ENCODE measurements around the gene SPTBN1. TPM values are rescaled to one million over a fixed set of nuclear protein-coding genes. Genes with fewer than 3 reads are reported as not detected.

The SPTBN1 gene
- total RNA-seq, 2 experiments from 2014 or later: 103 to 107 TPM

DNA sequence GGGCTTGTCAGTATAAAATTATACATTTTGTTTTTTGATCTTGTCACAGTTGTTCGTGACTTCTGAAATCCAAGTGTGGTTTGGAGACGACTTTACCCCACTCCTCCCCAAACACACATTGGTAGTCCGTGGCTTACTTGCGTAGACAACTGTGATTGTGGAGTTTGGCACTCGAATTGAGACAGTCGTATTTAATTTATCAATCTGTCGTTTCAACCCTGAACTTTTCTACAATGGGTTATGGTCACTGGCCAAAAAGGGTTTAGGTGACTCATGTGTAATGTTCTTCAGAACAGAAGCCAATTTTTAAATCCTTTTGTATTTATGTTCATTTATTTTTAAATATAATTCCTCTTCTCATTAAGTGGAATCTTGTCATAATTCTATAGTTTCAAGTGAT, 129.9 kb downstream of the SPTBN1 start:
- Mint-ChIP-seq H3K36me3 (ENCODE audit: low read depth) (no peaks in the 10 kb centered on the region), H3K27me3 (ENCODE audit: low read depth) (no peaks in the 10 kb centered on the region), H3K4me3 (peak overlapping the region; percentile 66), H3K9me3 (no peaks in the 10 kb centered on the region), H3K27ac (peak overlapping the region; percentile 90), H3K4me1 (ENCODE audit: low read depth) (peaks cover 91% of the 10 kb centered on the region)
- CTCF ChIA-PET: interaction anchor here (1.1 to 2.0 kb wide), 4 partner anchors 11 to 119 kb away, joined by 3 to 14 read pairs (median 5); no protein-coding TSS in a partner anchor
- no peak for DNase-seq
- intact Hi-C loops (cut with micrococcal nuclease): no loop called here

- Mint-ChIP-seq H3K4me3 (peak overlapping the region; percentile 55), H3K27me3 (ENCODE audit: low read depth) (no peaks in the 10 kb centered on the region), H3K9me3 (no peaks in the 10 kb centered on the region), H3K36me3 (ENCODE audit: low read depth) (no peaks in the 10 kb centered on the region), H3K27ac (peak overlapping the region; percentile 90), H3K4me1 (ENCODE audit: low read depth) (peaks cover 91% of the 10 kb centered on the region)
- intact Hi-C loops (cut with micrococcal nuclease): no loop called here
- CTCF ChIA-PET: interaction anchor here (1.1 to 2.0 kb wide), 4 partner anchors 12 to 118 kb away, joined by 3 to 14 read pairs (median 5); no protein-coding TSS in a partner anchor
- DNase-seq: no peak
Observed at GRCh38 chr2:54586494-54586893, 130.4 kb downstream of the SPTBN1 start.

- Mint-ChIP-seq H3K27ac (peak overlapping the region; percentile 90), H3K9me3 (no peaks in the 10 kb centered on the region), H3K36me3 (ENCODE audit: low read depth) (no peaks in the 10 kb centered on the region), H3K4me1 (ENCODE audit: low read depth) (peaks cover 90% of the 10 kb centered on the region), H3K4me3 (peak overlapping the region; percentile 55), H3K27me3 (ENCODE audit: low read depth) (no peaks in the 10 kb centered on the region)
- no peak for DNase-seq
- CTCF ChIA-PET: interaction anchor here (1.1 to 2.0 kb wide), 4 partner anchors 12 to 117 kb away, joined by 3 to 14 read pairs (median 5); no protein-coding TSS in a partner anchor
- intact Hi-C loops (cut with micrococcal nuclease): no loop called here
Observed at GRCh38 chr2:54587171-54588016, 131.3 kb downstream of the SPTBN1 start.

GRCh38 chr2:54588244-54588899, 132.2 kb downstream of the SPTBN1 start:
- no peak for DNase-seq
- H3K27ac Mint-ChIP-seq: peak overlapping the region; percentile 90
- no peaks in the 10 kb centered on the region for H3K36me3 Mint-ChIP-seq (ENCODE audit: low read depth)
- H3K27me3 Mint-ChIP-seq (ENCODE audit: low read depth): no peaks in the 10 kb centered on the region
- H3K9me3 Mint-ChIP-seq: no peaks in the 10 kb centered on the region
- H3K4me3 Mint-ChIP-seq: peak overlapping the region; percentile 34
- H3K4me1 Mint-ChIP-seq (ENCODE audit: low read depth): peaks cover 90% of the 10 kb centered on the region
- intact Hi-C loops (cut with micrococcal nuclease): no loop called here
- CTCF ChIA-PET: interaction anchor here (1.2 to 1.7 kb wide), 2 partner anchors 9 to 29 kb away, joined by 3 to 6 read pairs; no protein-coding TSS in a partner anchor

- DNase-seq: no peak
- no peaks in the 10 kb centered on the region for H3K27me3 Mint-ChIP-seq (ENCODE audit: low read depth)
- intact Hi-C loops (cut with micrococcal nuclease): loop anchor here (1.0 kb wide), 6 partner anchors 9 to 91 kb away; no protein-coding TSS in a partner anchor
- CTCF ChIA-PET: interaction anchor here (1.0 to 1.7 kb wide), 4 partner anchors 10 to 30 kb away, joined by 3 to 6 read pairs (median 6); no protein-coding TSS in a partner anchor
- no peaks in the 10 kb centered on the region for H3K9me3 Mint-ChIP-seq
- peak overlapping the region; percentile 90 for H3K27ac Mint-ChIP-seq
- H3K4me3 Mint-ChIP-seq: peak overlapping the region; percentile 25
- H3K4me1 Mint-ChIP-seq (ENCODE audit: low read depth): peaks cover 88% of the 10 kb centered on the region
- H3K36me3 Mint-ChIP-seq (ENCODE audit: low read depth): no peaks in the 10 kb centered on the region
Observed at GRCh38 chr2:54589038-54589339, 132.9 kb downstream of the SPTBN1 start.

DNA sequence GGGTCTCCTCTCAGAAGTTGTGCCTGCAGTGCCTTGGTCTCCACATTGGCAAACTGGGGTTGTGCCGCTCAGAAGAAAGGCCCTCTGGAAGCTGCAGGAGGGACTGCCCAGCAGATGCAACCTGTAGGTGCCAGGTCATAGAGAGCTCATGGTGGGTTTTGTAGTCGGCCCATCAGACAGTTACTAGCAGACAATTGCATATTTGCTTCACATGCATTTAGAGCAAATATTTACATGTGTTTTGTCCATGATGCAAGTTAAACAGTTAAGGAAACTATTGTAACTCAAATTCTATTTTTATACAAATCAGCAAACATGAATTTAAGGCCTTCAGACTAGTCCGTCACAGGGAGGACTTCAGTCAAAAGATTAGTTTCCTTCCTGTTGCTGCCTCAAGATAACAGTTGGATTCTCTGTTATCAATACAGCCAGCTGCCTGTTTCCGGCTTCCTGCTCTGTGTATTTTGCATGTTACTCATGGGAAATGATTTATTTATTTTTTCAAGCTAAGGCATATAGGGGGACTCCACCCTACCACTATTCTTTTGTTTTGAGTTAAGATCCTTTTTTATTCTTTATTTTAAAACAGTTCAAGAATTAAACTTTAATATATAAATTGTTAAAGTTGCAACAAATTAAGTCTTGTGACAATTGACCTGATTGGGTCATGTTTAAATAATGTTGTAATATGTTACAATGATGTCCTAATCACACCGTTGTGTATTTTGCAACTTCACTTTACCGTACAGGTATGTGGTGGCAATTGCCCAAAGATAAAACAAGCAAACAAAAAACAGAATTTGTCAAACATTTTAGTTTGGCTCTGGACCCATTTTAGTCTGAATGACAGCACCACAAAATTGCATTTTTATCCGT, 133.5 kb downstream of the SPTBN1 start:
- DNase-seq: peak; percentile 76
- intact Hi-C loops (cut with micrococcal nuclease): loop anchor here (1.0 kb wide), 6 partner anchors 9 to 91 kb away; no protein-coding TSS in a partner anchor
- Mint-ChIP-seq H3K9me3 (no peaks in the 10 kb centered on the region), H3K4me3 (peak overlapping the region; percentile 27), H3K27ac (peak overlapping the region; percentile 90), H3K27me3 (ENCODE audit: low read depth) (no peaks in the 10 kb centered on the region), H3K4me1 (ENCODE audit: low read depth) (peaks cover 85% of the 10 kb centered on the region), H3K36me3 (ENCODE audit: low read depth) (no peaks in the 10 kb centered on the region)
- CTCF ChIA-PET: interaction anchor here (1.0 to 1.7 kb wide), 5 partner anchors 10 to 49 kb away, joined by 3 to 6 read pairs (median 5); no protein-coding TSS in a partner anchor

DNA sequence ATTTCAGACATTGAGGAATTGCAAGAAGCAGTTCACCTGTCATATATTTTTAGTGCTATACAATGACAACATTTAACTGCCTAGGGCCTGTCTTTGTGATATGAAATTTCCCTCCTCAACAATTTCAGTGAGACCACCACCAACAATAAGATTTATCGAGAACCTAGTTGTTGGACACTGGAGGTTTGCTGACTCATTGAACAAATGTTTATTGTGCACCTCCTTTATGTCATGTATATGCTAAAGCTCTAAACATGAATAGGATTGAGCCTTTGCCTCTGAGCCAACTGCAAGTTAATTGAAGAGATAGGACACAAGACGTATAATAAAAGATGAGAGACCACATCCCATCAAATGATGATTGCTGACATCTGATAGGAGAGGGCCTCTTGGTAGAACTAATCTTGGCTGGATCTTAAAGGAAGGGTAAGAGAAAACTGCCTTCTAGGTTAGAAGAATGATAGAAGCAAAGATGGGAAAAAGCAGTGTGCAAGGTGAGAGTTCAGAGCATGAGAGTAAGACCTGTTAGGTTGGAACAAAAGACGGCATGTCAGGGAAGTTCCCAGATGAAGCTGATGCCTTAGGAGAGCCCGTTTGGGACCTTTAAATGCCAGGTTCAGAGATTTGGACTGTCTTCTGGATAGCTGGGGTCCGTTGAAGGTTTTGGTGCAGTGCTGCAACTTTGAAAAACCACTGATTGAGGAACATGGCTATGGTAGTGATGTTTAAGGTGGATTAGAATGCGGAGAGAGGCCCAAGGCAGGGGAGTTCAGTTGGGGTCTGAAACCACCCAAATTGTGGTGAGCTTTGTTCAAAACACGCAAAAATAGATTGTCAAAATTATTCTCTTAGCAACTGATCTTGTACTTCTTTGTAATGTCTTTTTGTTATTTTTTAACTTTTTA, 134.3 kb downstream of the SPTBN1 start:
- no peaks in the 10 kb centered on the region for H3K9me3 Mint-ChIP-seq
- no peak for DNase-seq
- H3K4me1 Mint-ChIP-seq (ENCODE audit: low read depth): peaks cover 86% of the 10 kb centered on the region
- H3K27me3 Mint-ChIP-seq (ENCODE audit: low read depth): no peaks in the 10 kb centered on the region
- CTCF ChIA-PET: interaction anchor here (0.8 to 1.9 kb wide), 8 partner anchors 9 to 48 kb away, joined by 3 to 7 read pairs (median 4); no protein-coding TSS in a partner anchor
- no peaks in the 10 kb centered on the region for H3K36me3 Mint-ChIP-seq (ENCODE audit: low read depth)
- H3K27ac Mint-ChIP-seq: peak overlapping the region; percentile 90
- intact Hi-C loops (cut with micrococcal nuclease): loop anchor here (1.0 kb wide), 3 partner anchors 7 to 16 kb away; no protein-coding TSS in a partner anchor
- peak overlapping the region; percentile 27 for H3K4me3 Mint-ChIP-seq

GRCh38 chr2:54591551-54591950, 135.4 kb downstream of the SPTBN1 start:
- Mint-ChIP-seq H3K27me3 (ENCODE audit: low read depth) (no peaks in the 10 kb centered on the region), H3K36me3 (ENCODE audit: low read depth) (no peaks in the 10 kb centered on the region), H3K27ac (peak overlapping the region; percentile 90), H3K4me3 (peak overlapping the region; percentile 5), H3K4me1 (ENCODE audit: low read depth) (peaks cover 88% of the 10 kb centered on the region), H3K9me3 (no peaks in the 10 kb centered on the region)
- no peak for DNase-seq
- CTCF ChIA-PET: interaction anchor here (0.5 to 1.9 kb wide), 6 partner anchors 10 to 23 kb away, joined by 3 to 7 read pairs (median 4); no protein-coding TSS in a partner anchor
- intact Hi-C loops (cut with micrococcal nuclease): loop anchor here (1.0 kb wide), 3 partner anchors 8 to 15 kb away; no protein-coding TSS in a partner anchor

GRCh38 chr2:54593249-54593648, 137.1 kb downstream of the SPTBN1 start:
- no peaks in the 10 kb centered on the region for H3K36me3 Mint-ChIP-seq (ENCODE audit: low read depth)
- H3K9me3 Mint-ChIP-seq: no peaks in the 10 kb centered on the region
- peak overlapping the region; percentile 71 for H3K27ac Mint-ChIP-seq
- no peak for DNase-seq
- H3K4me3 Mint-ChIP-seq: no peak overlapping the region
- CTCF ChIA-PET: interaction anchor here (1.1 to 1.2 kb wide), 2 partner anchors 8 to 10 kb away, joined by 3 to 4 read pairs; no protein-coding TSS in a partner anchor
- intact Hi-C loops (cut with micrococcal nuclease): no loop called here
- H3K27me3 Mint-ChIP-seq (ENCODE audit: low read depth): no peaks in the 10 kb centered on the region
- H3K4me1 Mint-ChIP-seq (ENCODE audit: low read depth): peaks cover 88% of the 10 kb centered on the region

DNA sequence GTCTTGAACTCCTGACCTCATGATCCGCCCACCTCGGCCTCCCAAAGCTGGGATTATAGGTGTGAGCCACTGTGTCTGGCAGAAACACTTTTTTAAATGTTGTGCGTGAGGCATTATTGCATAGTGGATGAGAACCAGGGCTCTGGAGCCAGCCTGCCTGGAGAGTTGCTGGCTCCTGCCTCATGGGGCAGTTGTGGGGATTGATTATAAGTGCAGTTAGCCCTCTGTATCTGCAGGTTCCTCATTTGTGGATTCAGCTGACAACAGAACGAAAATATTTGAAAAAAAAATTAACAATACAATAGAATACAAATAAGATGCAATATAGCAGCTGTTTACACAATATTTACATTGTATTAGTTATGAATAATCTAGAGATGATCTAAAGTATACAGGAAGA, 137.9 kb downstream of the SPTBN1 start:
- Mint-ChIP-seq H3K27ac (no peak overlapping the region), H3K9me3 (no peaks in the 10 kb centered on the region)
- CTCF ChIA-PET: interaction anchor here (1.3 to 2.7 kb wide), 3 partner anchors 19 to 71 kb away, joined by 3 to 9 read pairs (median 6); no protein-coding TSS in a partner anchor

More for the DNA sequence above, 137.9 kb downstream of the SPTBN1 start:
- intact Hi-C loops (cut with micrococcal nuclease): no loop called here
- DNase-seq: no peak
- Mint-ChIP-seq H3K4me3 (no peak overlapping the region), H3K27me3 (ENCODE audit: low read depth) (no peaks in the 10 kb centered on the region), H3K4me1 (ENCODE audit: low read depth) (peaks cover 91% of the 10 kb centered on the region), H3K36me3 (ENCODE audit: low read depth) (peaks cover 3% of the 10 kb centered on the region)
